ENCODE results near the gene TTC23.
"Not testable (repeated sequence)": the region's sequence is repeated elsewhere in the genome, so short reads cannot be mapped to it uniquely, and the experiment has no call there.

TTC23 gene

GRCh38 chr15:99118801-99119546 is 130.4 kb downstream of the TTC23 start:
- no peak for DNase-seq

- DNase-seq, result no peak
Observed at GRCh38 chr15:99118258-99118632, 131.1 kb downstream of the TTC23 start.

GRCh38 chr15:99117563-99118257 is 131.7 kb downstream of the TTC23 start:
- DNase-seq, result no peak

GRCh38 chr15:99117111-99117510 is 132.3 kb downstream of the TTC23 start:
- DNase-seq, result no peak

- no peak for DNase-seq
Observed at GRCh38 chr15:99115300-99116215, 133.8 kb downstream of the TTC23 start.

GRCh38 chr15:99114511-99115299 is 134.7 kb downstream of the TTC23 start:
- DNase-seq, result no peak

- DNase-seq, result no peak
Observed at GRCh38 chr15:99113547-99114271, 135.7 kb downstream of the TTC23 start.

- DNase-seq, result not testable (repeated sequence)
Observed at GRCh38 chr15:99111641-99112040, 137.7 kb downstream of the TTC23 start.

- peak; percentile 11 for DNase-seq
Observed at GRCh38 chr15:99110581-99111320, 138.6 kb downstream of the TTC23 start.

GRCh38 chr15:99110093-99110492 is 139.3 kb downstream of the TTC23 start:
- no peak for DNase-seq

GRCh38 chr15:99109555-99110021 is 139.8 kb downstream of the TTC23 start:
- DNase-seq, result no peak

GRCh38 chr15:99108993-99109392 is 140.4 kb downstream of the TTC23 start:
- DNase-seq, result no peak

GRCh38 chr15:99106417-99107220 is 142.8 kb downstream of the TTC23 start:
- no peak for DNase-seq

- peak; percentile 74 for DNase-seq
Observed at GRCh38 chr15:99105514-99106341, 143.7 kb downstream of the TTC23 start.

- peak; percentile 80 for DNase-seq
Observed at GRCh38 chr15:99104788-99105513, 144.4 kb downstream of the TTC23 start, which contains the start of gene SYNM. Gene SYNM (plus strand): TSS chr15:99105080. CDS start chr15:99105200, 120 bp downstream.

GRCh38 chr15:99103279-99103678 is 146.1 kb downstream of the TTC23 start:
- no peak for DNase-seq

GRCh38 chr15:99102332-99103235 is 146.8 kb downstream of the TTC23 start:
- no peak for DNase-seq

All from fibroblast of skin of back (primary cell).